ENCODE data around the gene DENND1A.
A peak's percentile ranks its signal among the peaks of the same experiment; 100 is the strongest.

DENND1A gene

DNA sequence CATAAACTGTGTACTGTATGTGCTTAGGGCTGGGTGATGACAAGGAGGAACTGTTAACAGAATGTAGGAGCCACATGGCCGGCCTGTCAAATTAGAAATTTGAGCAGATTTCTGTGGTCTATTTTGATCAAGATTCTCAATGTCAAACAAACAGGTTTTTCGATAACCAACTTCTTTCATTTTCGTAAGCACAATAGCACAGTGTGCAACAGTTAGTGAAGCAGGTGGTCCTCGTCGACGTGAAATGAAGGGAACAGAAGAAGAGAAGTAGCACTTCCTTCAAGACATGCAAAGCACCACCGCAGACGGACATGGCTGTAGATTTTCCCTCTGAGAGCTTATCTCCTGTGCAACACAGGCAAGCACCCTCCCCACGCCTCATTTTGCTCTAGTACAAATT is 321.8 kb downstream of the DENND1A start:
- no peak for DNase-seq

DNA sequence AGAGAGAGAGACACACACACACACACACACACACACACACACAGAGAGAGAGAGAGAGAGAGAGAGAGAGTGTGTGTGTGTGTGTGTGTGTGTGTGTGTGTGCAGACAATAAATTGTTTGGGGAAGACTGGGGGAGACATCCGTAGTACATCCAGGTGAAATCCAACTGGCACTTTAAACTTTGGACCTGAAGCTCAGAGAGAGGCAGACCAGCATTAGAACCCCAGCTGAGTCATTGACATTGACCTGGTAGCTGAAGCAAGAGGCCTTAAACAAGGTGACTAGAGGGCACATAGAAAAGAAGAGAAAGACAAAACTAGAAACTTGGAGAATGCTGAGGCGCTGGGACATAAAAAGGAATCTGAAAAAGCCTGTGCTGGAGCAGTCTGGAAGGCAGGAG is 322.4 kb downstream of the DENND1A start:
- DNase-seq: no peak

DNA sequence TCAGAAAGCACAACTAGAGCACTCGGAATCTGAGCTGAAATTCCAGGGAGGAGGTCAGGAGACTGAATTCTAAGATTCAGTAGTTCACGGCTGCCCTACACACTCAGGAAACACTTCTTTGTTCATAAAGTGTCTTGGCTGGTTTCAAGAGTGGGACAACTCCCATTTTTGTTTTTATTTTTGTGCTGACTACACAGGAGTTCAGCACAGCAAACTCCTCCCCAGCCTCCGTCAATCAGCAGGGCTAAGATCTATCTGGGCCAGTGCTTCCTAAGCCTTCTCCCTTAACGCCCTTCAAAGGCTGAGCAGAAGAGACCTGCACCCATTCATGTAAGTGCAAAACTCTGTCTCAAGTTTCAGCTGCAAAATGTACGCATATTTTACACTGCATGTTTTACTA is 323.8 kb downstream of the DENND1A start:
- DNase-seq: no peak

DNA sequence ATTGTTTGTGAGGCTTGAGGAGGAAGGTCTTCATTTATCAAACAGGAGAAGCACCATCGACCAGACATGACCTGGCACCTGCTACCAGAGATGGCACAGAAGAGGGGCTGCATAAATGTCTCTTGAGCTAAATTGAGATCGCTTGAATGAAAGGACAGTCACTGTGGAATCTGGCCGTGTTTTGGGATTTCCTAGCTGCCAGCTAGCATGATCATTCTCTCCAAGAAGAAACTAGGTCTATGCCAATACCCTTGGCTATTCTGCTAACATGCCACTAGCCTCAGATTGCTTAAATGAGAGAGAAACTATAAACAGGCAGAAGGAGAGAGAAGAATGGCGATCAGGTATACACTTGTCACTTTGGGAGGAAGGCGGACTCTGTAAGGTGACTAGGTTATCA is 324.6 kb downstream of the DENND1A start:
- DNase-seq: no peak

DNA sequence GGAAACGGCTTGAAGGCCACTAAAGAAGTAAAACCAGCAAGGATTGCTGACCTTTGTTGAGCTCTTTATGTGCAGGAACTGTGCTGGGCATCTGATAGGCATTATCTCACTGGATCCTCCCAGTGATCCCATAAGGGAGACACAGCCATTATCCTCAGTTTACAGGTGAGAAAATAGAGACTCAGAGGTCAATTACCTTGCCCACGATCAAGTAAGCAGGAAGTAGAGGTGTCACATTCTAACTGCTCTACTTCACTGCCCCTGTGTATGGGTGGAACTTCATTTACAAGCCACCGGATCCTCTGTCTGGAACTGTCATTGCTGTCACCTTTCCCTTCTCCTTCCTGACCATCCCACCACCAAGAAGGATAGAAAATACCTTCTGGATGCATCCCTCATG is 325.1 kb downstream of the DENND1A start:
- DNase-seq: no peak

DNA sequence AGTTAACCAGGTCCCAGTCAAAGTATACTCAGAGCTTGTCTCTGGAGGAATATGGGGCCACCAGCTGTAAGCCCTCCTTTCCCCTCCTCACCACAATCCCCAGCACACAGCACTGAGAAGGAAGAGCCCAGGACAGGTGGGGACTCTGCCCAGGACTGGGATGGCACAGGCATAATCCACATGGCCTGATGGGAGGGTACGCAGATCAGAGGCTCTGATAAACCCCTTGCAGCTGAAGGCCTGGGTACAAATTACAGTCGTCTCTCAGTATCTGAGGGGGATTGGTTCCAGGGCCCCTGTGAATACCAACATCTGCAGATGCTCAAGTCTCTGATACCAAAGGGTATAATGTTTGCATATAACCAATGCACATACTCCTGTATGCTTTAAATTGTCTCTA is 328.1 kb downstream of the DENND1A start:
- DNase-seq: no peak

DNA sequence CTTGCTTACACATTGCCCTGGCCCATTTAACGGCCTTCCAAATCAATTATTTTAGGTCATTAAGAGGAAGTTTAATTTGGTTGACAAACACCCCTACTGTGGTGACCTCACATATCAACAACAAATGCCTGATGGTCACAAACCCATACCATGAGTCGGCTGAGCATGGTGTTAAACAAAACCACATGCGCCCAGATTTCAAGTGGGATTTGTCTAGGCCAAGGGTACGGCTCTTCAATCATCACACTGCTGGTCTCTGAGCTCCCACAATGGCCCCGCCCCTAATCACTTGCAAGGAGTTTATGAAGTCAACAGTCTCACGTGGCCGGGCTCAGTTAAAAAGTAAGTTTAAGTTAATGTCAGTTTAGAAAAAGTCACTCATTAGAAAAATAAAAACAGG is 330.1 kb downstream of the DENND1A start:
- no peak for DNase-seq

DNA sequence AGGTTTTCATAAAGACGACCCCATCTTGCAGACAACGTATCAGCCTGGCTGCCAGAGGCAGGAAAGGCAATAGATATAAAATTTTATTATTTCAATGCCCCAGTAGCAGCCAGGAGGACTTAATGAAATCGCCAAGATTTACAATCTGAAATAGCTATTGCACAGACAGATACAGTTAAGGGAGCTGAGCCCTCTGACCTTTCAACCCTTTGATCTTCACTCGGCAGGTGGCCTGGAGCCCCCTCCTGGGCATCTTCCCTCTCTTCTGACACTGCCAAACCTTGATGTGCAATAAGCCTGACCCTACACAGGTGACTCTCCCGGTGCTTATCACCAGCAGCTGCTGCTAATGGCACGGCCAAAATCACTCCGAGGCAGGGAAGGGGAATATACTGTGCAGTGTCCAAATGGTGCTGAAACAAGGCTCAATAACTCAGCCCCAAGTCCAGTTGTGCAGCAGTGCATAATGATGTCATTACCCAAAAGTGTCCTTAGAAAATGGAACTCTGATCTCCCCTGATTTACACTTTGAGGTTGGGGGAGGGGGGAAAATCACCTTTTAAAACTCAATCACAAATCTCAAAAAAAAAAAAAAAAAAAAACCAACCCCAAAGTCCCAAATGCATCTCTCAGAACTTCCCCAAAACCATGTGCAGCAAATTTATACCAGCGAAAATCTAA is 331.9 kb downstream of the DENND1A start:
- DNase-seq: no peak

DNA sequence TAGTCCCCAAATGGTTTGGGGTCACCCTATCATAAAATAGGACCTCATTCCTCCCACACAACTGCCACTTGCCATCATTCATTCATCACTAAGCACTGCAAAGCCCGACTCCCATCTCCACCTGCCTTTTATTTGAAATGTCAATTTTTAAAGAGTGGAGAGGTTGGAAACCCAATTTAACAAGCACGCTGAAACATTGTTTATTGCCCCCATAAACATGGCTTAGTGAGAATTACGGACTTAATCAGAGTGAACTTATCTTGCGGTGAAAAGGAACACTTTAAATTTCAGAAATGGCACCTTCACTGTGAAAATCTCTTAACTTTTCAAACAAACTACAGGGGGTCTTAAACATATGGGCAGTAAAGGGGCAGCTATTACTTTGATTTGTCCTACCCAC is 332.9 kb downstream of the DENND1A start:
- DNase-seq: no peak

DNA sequence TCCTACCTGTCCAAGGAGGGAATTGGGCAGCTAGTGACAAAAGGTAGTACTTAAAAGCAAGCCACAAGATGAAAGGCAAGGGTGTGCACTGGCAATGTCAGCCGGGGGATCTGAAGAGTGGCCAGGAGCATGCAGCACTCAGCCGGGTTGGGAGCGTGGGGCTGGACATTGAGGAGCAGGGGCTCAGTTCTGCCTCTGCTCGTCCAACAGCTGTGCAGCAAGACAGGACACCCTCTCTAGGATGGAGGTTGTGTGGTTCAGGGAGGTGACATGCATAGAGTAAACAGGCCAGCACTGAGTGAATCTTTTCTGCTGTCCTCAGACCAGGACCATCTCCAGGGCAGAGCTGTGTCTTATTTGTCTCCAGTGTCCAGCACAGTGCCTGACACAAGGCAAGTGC is 338.6 kb downstream of the DENND1A start:
- no peak for DNase-seq

DNA sequence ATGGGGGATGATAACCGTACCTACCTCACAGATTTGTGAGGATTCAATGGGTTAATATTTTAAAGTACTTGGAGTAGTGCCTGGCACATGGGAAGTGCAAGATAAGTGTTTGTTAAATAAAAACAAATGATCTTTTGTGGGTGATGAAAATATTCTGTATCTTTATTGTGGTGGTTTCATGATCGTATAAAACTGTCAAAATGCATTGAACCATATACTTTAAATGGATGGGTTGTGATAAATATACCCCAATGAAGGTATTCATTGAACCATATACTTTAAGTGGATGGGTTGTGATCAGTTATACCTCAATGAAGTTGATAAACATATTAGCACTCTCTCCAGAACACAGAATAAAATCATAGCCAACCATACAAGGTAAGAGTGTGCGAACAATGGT is 339.4 kb downstream of the DENND1A start:
- no peak for DNase-seq

DNA sequence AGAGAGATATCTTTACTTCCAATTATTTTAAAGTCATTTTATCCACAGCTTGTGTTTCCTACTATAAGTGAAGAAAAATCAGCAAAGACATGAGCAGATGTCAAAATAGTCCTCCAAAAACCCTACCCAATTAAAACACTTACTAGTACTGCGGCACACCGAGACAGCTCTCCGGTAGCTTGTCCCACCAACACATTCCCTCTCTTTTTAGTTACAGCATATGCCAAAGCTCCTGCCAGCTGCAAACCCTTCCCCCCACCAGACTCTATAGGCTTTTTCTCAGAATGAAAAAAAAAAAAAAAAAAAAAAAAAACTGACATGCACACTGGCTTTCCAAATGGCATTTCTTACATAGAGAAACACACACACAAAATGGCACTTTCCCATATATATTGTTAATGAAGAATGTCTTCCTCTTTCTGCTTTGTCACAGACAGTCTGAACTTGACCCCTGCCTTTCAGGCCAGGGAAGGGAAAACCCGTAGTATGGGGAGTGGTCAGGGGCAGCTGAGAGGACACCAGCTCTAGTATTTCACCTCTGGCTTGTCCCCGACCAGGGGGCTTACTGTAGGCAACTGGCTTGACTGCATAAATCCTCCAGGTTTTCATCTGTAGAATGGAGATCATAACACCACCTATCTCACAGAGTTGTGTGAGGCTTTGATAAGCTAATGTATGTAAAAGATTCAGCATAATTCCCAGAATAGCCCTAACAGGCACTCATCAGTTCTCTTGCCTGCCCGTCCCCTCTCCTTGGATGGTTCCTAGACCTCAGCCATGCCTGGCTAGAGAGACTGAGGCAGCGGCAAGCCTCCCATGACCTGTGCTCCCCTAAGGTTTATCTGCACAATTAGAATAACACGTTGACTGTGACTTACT is 340.3 kb downstream of the DENND1A start:
- no peak for DNase-seq

DNA sequence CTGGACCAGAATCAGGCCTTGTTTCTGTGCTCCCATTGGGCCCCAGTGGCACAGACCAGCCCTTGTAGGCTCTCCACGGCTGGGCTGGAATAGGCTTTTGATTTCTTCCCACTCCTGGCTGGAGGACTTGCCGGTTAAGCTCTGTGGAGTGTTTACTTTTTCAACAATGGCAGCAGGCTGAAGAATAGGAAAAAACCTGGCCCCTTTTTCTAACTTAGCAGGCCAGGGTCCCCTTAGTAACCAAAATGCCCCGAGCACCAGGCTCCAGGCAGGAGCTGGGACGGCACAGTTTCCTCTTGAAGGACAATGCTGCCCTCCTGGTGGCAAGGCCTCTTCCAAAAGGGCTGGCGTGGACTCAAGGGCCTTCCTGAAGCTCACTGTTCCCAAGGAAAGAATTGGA is 343.7 kb downstream of the DENND1A start:
- no peak for DNase-seq

DNA sequence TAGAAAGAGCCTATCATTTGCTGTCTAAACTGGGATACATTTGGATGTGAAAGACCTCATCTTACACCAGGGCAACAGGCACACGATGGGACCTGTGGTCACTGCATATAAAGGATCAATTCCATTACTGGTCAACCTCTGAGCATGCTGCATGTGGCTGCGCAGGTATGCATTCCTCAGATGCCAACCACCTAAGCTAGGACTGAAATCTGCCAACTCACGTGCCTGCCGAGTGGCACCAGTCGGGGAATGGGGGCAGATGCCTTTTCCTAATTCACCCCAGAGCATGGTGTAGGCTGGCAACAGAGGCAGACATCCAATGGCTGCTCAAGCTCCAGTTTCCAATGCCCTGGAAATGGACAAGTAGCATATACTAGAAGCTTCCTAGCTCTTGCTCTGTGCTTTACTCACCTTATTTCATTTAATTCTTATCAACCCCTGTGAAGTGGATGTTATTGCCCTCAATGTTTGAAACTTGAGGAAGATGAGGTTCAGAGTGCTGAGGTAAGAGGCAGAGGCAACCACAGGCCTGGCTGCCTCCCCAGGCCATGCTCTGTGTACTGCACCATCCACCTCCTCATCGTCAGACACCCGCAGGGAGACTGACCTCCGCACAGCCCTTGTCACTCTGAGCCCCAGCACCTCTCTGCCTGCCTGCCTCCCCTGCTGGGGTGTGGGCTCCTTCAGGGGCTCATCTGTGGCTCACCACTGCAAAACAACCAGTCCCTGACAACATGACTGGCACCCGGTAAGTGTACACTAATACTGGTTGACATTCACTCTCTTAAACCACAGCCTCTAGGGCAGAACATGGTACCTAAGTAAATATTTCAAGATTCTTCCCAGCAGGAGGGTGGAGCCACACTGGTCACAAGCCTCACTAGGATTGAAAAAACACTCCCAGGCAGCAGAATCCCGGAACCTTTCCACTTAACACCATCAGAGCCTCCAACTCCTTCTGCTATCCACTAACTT is 345.4 kb downstream of the DENND1A start:
- DNase-seq: peak; percentile 5

DNA sequence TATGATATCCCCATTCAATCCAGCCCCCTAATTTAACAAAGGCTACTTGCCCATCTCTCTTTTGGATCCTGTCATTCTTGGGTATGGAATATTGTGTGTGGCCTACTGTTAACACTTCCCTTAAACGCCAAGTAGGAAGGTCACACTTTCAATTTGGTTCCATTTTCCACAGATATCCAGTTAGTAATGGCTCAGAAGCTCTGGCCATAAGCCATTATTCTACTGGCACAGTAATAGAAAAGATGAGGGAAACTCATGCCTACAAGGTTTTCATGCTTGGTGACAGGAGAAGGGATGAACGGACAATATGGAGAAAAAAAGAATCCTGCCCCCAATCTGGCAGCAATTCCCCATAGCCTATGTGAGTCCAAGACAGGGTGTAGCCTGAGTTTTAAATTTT is 346.3 kb downstream of the DENND1A start:
- DNase-seq: no peak

DNA sequence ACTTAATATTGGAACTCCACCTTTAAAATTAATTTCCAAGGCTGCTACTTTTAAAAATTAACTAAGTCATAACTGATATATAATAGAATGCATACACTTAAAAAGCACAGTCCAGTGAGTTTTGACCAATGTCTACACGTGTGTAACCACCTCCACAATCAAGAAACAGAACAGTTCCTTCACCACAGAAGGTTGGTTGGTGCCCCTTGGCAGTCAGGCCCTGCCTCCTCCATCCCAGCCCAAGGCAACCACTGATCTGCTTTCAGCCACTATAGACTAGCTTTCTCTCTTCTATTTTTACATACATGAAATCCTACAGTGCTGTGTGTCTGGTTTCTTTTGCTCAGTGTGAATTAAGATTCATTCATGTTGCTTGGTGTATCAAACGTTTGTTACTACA is 358.7 kb downstream of the DENND1A start:
- no peak for DNase-seq

DNA sequence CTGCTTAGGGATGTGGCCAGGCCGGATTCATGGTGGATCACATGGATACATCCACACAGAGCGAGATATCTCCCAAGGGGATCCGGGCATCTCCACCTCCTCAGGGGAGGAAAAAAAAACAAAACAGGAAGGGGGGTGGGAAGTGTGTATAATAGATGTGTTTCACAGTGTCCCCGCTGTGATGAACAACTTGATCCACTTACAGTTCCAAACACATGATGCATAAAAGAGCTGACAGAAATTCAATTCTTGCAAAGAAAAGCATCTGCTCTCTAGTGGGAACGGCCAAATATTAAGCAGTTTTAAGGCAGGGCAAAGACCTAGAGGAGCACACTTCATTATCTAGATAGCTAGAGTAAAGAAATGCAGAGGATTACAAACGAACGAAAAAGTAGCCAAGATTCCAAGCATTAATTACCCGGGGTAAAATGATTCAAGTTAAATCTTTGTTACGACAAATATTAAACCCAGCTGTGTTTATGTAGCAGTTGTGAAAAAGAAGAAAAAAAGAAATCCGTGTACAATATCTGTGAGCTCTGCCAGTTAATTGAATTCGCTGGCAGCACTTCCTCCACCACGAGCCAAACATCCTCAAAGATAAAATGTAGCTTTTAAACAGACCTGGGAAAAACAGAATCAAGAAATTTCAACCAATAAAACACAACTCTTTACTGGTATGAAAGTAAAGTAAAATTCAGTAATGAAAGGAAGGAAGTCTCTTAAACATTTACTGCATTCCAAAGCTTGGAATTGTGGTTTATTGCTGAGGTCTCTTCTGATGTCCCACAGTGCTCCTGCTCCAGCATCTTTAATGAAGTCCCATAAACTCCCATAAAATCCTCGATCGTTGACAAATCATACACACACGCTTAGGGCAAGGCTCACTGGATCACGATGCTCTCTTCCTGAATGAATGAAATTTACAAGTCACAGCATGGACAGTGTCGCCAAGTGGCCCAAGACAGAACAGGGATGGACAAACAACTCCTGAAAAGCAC is 360.9 kb downstream of the DENND1A start:
- peak; percentile 74 for DNase-seq

DNA sequence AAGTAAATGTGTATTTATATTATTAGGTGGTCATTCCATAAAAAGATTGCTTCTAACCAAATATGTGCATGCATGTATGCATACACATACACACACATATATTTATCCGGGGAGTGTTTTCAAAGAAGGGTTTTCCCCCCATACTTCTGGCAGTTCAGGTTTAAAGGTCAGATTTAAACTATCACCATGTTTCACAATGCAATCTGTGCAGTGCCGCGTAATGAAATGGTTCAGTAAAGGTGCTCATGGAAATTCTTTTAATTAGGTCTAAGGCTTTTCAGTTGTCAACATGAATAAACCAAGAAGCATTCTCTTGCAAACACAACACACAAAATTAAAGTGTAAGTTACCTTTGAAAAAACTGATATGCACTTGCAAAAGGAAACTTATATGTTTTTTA is 362.9 kb downstream of the DENND1A start:
- DNase-seq: no peak

DNA sequence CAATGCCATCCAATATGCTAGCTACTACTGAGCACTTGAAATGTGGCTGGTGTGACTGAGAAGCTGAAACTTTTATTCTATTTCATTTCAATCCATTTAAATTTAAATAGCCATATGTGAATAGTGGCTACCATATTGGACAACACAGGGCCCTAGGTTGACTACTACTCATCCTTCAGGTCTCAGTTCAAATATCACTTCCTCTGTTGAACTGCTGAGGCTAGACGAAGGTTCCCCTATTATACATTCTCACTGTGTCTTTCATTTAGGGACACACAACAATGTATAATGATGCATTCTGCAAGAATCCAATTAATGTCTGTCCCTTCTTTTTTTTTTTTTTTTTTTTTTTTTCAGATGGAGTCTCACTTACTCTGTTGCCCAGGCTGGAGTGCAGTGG is 365.3 kb downstream of the DENND1A start:
- no peak for DNase-seq

DNA sequence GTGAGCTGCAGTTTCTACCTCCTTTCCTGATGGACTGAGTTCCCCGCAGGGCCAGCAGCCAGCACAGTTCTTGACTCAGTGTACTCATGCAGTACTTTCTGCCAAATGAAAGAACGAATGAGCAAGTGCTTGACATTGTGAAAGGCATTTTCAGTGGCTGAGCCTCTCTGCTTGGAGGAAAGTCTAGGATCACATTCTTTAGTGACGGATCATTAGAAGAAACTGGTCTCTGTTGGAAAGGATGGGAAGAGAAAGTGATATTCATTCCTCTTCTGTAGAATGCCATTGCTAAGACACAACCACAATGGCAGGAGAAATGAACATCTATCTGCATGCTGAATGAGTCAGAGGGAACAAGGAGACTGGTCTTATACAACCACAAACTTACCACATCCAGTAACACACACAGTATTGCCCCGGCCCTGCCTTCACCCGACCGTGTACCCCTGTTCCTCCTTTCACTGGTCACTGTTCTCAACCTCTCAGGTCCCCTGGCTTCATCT is 367.0 kb downstream of the DENND1A start:
- peak; percentile 91 for DNase-seq

DNA sequence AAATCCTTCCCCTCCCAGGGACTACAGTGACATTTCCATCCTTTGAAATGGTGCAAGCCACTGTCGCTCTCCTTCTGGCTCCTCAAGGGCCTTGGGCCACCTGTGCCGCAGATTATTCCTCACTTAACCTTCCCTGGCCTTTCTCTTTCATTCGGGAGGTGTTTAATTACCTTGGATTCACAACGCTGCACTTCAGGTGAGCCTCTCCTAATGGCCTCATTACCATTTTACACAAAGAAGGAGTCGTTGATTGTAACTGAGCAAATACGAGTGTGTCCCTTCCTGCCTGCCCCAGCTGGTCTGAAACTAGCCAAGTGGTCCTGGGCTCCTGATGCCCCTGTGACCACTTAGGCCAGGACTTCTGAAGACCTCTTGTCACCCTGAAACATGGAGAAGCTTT is 368.9 kb downstream of the DENND1A start:
- no peak for DNase-seq
